NCI-H526 treated with DMSO at 0.1 percent for 48 hours (cell line): Measurements from ENCODE around the gene CYB561D1.

Experiments used
- DNase-seq: peaks from one replicate; lab custom pipeline; 2025; lab: John Stamatoyannopoulos, UW

Gene CYB561D1

GRCh38 chr1:109548321-109549267 is 54.7 kb downstream of the CYB561D1 start, which contains the start of gene GNAI3:
Gene GNAI3, plus strand, starts transcription at chr1:109548615. Its CDS starts 106 bp downstream, at chr1:109548721.
- peak; percentile 95 for DNase-seq
